ENCODE data around the gene SLC23A2.
A peak's percentile ranks its signal among the peaks of the same experiment; 100 is the strongest.
"Not testable (repeated sequence)": the region's sequence is repeated elsewhere in the genome, so short reads cannot be mapped to it uniquely, and the experiment has no call there.

The SLC23A2 gene

DNA sequence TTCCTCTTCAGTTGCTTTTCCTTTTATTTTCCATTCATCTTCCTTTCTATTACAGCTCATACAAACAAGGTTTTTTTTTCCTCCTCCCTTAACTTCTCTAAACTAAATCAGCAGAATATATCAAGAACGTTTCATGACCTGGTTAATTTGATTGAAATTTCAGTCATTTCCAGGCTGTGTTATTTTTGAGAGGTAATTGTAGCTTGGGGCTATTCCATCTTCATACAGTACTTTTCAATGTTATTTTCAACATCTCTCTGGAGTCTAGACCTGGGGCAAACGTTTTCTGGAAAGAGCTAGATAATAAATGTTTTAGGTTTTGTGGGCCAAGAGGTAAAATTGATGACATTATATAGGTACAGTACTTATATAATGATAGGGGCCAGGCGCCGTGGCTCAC lies 4.0 kb upstream of the SLC23A2 start:
- no peak for DNase-seq

- DNase-seq = not testable (repeated sequence)
Observed at GRCh38 chr20:5004825-5005224, 3.5 kb upstream of the SLC23A2 start.

- no peak for DNase-seq
Observed at GRCh38 chr20:5003626-5004025, 2.3 kb upstream of the SLC23A2 start.

GRCh38 chr20:5002077-5002413 lies 735 bp upstream of the SLC23A2 start:
- DNase-seq = no peak

GRCh38 chr20:5000263-5001173 lies 792 bp downstream of the SLC23A2 start:
- DNase-seq = peak; percentile 28

DNA sequence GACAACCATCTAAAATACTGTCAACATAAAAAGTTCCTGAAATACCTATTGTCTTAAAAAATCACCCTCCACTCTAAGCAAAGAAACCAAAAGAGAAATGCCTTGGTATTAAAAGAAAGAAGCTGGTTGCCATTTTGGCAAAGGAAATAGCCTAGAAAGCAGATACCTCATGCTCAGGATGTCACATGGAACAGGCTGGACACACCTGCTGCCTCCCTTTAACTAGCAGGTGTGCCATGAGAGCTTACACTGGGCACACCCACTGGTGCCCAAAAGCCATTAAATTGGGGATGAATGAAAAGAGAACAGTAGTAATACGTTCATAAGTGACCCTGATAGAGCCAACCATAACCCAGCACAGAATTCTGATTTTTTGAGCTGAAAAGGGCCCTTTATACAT lies 1.5 kb downstream of the SLC23A2 start:
- DNase-seq = no peak

DNA sequence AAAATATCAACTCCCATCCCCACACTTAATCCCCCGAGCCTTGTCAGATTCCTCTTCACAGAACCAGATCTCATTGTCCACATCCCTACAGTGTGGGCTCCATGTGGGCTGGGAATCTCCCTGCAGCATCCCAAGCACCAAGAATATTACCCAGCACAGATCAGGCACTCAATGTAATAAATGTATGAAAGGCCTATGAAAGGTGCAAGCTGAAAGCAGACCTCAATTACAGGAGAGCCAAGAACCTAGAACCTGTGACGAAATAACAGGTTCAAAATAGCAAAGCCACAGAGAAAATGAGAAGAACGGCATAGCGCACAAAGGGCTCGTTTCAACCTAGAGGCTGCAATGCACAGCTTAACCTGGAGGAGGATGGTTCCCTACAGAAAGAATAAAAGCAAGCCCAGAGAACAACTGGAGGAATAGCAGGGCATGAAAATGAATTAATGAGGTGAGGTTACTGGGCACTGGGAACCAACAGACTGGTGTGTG lies 3.1 kb downstream of the SLC23A2 start:
- DNase-seq = no peak

GRCh38 chr20:4997222-4997621 lies 4.1 kb downstream of the SLC23A2 start:
- DNase-seq = no peak

DNA sequence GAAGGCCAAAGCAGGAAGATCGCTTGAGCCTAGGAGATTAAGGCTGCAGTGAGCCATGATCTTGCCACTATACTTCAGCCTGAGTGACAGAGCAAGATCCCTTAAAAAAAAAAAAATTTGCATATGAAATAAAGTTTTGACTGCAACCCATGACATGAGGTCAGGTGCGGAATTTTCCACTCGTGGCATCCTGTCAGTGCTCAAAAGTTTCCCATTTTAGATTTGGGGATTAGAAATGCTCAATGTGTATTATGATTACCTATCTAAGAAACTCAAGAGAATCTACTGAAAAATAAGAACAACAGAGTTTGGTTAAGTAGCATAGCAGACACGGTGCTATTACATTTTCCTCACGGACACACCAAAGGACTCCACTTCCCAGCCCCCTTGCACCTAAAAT lies 11.7 kb downstream of the SLC23A2 start:
- DNase-seq = no peak

GRCh38 chr20:4987130-4987529 lies 14.2 kb downstream of the SLC23A2 start:
- no peak for DNase-seq

- no peak for DNase-seq
Observed at GRCh38 chr20:4985658-4986057, 15.7 kb downstream of the SLC23A2 start.

GRCh38 chr20:4982281-4982680 lies 19.0 kb downstream of the SLC23A2 start:
- DNase-seq = no peak

DNA sequence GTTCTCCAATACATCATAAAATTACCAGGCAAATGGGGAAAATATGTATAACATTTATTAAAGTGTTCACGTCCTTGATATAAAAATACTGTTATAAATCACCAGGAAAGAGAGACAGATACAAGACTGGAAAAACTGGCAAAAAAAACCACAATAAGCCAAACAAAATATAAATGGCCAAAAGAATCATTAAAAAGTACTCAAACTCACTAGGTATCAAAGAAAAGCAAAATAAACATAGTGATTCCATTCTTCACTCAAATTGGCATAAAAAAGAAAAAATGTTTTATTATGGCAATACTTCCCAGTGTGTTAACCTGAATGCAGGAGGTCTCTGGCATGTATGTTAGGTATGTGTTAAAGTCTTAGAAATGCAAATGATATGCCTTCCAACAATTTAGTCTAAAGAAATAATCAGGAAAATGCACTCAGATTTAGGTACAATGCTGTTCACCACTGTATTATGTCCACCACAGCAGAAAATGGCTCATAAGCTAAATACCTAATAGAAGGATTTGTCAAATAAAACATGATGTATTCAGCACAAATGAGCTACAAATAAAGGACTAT lies 21.4 kb downstream of the SLC23A2 start:
- no peak for DNase-seq

DNA sequence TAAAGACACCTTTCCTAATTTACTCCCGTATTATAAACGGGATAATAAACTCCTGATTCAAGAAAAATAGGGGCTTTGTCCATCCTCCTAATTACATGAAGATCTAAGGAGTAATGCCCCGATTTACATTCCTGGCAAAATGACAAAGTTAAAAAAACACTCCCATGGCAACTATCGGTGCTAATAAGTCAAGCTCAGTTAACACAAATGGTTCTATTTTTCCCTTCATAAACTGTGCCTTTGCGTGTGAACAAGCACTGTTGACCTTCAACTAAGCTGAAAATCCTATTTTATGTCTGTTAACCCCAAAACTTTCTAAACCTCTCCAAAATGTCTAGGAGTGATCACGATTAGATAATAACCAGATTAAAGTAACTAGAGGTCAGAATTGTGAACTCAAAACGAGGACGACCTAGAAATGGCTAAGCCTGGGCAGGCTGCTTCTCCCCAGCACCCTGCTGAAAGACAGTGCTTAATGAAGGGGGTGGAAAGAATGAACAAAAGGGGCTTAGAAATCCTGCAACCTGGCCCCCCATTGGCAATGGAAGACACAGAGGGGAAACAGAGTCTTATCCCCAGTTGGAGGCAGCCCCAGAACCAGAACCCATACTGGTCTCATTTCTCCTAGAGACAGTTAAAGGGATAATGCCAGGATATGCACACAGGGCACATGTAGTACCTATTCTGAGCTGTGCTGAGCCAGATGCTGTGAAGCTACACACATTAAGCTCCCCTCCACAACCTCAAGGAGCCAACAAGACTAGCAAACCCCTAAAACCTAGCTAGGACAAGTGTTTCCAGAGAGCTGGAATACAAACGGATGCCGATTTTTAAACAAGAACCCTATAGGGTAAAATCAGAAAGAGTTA lies 23.0 kb downstream of the SLC23A2 start:
- no peak for DNase-seq

GRCh38 chr20:4976014-4976413 lies 25.3 kb downstream of the SLC23A2 start:
- DNase-seq = not testable (repeated sequence)

DNA sequence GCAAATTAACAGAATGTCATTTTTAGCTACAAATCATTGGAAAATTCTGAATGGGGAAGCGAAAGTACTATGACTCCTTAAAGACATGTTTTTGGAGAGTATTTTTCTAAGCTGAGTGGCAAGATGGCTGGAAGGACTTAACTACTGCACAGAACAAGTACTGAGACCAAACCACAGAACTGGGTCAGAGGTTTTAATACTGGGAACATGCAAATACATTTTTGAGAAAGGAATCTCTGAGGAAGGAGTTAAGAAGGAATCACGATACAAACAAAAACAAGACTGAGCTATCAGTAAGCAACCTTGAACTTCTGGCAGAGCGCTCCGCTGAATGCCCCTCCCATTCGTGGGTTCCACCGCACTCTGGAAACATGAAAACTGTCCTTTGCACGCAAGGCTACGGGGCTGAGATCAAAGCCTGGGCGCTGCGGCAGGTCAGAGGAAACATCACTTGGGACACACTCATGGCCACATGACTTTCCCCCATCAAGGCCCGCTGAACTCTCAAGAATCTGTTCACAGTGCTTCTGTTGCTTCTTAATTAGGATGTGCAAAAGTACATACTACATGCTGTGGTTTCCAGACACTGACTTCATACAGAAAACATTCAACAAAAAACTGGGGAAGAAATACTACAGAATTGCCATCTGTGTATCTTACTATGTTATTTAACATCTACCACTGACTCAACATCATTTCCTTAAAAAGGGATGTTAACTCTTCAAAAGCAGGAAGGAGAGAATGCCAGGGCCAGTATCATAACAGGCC lies 27.8 kb downstream of the SLC23A2 start:
- DNase-seq = peak; percentile 70

DNA sequence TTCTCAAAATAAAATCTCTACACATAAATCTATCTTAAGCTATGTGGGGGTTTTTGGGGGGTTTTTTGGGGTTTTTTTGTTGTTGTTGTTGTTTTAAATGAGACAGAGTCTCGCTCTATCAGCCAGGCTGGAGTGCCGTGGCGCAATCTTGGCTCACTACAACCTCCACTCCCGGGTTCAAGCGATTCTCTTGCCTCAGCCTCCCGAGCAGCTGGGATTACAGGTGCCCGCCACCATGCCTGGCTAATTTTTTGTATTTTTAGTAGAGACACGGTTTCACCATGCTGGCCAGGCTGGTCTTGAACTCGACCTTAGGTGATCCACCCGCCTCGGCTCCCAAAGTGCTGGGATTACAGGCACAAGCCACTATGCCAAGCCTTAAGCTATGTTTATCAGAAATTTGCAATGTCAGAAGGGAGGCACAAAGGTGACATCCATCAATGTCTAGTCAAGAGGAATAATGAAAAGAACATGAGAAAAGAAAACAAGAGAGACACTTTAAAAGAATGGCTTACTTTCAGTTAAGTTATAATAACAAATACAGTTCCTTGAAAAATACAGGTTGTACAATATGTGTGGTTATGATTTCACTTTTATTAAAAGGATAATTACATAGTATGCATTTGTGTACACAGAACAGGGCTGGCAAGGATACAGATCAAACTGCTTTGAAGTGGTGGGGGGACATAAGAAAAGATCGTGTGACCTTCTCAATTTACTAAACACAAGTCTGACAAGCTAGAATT lies 28.6 kb downstream of the SLC23A2 start:
- no peak for DNase-seq

GRCh38 chr20:4971064-4971463 lies 30.2 kb downstream of the SLC23A2 start:
- no peak for DNase-seq

DNA sequence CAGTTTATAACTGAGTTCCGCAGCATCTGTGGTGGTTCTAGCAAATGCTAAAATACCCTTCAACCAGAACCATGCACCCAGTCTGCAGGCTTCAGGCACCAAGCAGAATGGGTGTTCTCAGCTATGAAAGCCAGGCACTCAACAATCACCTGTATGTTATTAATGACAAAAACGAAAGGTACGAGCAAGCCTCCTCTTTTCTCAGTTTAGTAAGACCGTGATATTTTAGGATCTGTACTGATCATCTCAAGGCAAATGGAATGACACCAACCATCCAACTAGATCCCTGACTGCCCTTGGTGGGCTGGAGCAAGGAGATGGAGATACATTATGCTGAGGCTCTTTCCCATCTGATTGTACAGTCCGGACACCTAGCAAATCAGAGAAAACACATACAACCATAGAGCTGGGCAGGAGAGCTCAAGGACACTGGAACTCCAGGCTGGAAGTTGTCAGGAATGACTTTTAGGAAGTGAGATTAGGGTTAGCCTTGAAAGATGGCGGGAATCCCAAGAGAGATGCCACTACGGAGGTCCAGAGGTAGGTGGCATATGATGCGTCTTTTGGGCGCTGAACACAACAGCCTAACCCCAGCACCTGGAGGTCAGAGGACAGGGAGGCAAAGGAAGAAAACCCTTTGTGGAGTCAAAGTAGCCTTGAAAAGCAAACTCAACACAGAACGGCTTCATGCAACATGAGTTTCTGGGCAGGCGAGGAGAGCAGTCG lies 33.4 kb downstream of the SLC23A2 start:
- no peak for DNase-seq

DNA sequence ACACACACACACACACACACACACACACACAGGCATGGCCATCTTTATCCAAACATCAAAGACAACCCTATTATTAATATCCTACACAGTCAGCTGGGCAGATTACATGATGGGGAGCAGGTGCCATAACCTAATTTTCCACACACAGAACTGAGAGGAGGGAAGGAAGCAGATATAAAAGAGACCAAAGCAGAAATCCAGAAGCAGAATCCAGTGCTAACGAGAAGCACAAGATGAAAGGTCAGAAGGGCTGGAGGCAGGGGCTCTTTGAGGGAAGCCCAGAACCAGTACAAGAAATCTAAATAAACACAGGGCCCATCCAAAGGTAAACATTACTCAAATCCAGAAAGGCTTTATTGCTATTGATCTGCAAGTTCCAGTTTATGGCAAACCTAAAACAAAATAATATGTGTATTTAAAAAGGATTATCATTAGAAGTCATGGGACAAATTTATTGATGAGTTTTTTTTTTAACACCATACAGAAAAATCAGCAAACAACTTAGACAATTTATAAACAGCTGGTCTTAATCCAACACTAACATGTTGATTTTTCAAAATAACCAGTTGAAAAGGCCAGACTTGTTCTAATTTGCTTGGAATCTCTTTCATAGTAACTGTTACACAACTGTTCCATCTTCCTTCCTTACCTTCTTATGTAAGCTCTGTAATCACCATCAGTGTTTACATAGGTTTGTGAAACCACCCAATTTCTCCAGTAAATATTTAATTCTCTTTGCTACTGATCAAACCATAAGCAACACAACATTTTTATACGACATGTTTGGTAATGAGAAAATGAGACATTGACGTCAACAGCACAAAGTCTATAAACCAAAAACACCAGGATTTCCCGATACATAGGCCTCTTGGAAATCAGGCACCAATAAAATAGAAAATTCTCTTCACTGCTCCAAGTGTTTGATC lies 34.2 kb downstream of the SLC23A2 start:
- DNase-seq = no peak
